Measurements from ENCODE around the gene SIRT5.

SIRT5 gene

GRCh38 chr6:13554929-13555333 lies 19.5 kb upstream of the SIRT5 start:
- DNase-seq: no peak

- peak; percentile 14 for DNase-seq
These were observed 16.6 kb upstream of the SIRT5 start for GRCh38 chr6:13557841-13558240.

- DNase-seq: no peak
These were observed 15.7 kb upstream of the SIRT5 start for GRCh38 chr6:13558718-13559117.

- no peak for DNase-seq
These were observed 15.2 kb upstream of the SIRT5 start for GRCh38 chr6:13559251-13559650.

- DNase-seq: no peak
These were observed 14.3 kb upstream of the SIRT5 start for GRCh38 chr6:13559968-13560650.

GRCh38 chr6:13560651-13561044 lies 13.8 kb upstream of the SIRT5 start:
- DNase-seq: no peak

- DNase-seq: no peak
These were observed 12.7 kb upstream of the SIRT5 start for GRCh38 chr6:13561624-13562267.

GRCh38 chr6:13563009-13563408 lies 11.4 kb upstream of the SIRT5 start:
- no peak for DNase-seq

- no peak for DNase-seq
These were observed 8.5 kb upstream of the SIRT5 start for GRCh38 chr6:13565921-13566320.

- no peak for DNase-seq
These were observed 7.9 kb upstream of the SIRT5 start for GRCh38 chr6:13566500-13566899.

GRCh38 chr6:13568970-13569369 lies 5.4 kb upstream of the SIRT5 start:
- DNase-seq: no peak

- DNase-seq: no peak
These were observed 2.2 kb upstream of the SIRT5 start for GRCh38 chr6:13572240-13572639.

- DNase-seq: no peak
These were observed 1.3 kb upstream of the SIRT5 start for GRCh38 chr6:13572951-13573654.

GRCh38 chr6:13573669-13574110 lies 711 bp upstream of the SIRT5 start:
- no peak for DNase-seq

- DNase-seq: peak; percentile 96
These were observed 241 bp upstream of the SIRT5 start for GRCh38 chr6:13574149-13574570.

GRCh38 chr6:13575377-13575775 lies 975 bp downstream of the SIRT5 start:
- DNase-seq: no peak

- no peak for DNase-seq
These were observed 1.6 kb downstream of the SIRT5 start for GRCh38 chr6:13576017-13576416.

- DNase-seq: no peak
These were observed 3.5 kb downstream of the SIRT5 start for GRCh38 chr6:13577926-13578325.

- DNase-seq: no peak
These were observed 5.5 kb downstream of the SIRT5 start for GRCh38 chr6:13579911-13580310.

- no peak for DNase-seq
These were observed 7.4 kb downstream of the SIRT5 start for GRCh38 chr6:13581700-13582229.

- no peak for DNase-seq
These were observed 12.5 kb downstream of the SIRT5 start for GRCh38 chr6:13586603-13587542.

- DNase-seq: no peak
These were observed 15.4 kb downstream of the SIRT5 start for GRCh38 chr6:13589801-13590200.

Measured in NCI-H1105 (cell line).